Loucy (cell line): ENCODE data around the gene MATN4.

Experiments
- EZH2phosphoT487 ChIP-seq: fragments of 200-600 bp; IDR thresholded peaks from 2 replicates; pipeline ENCODE4 v1.6.1; 2018; ENCODE audit warnings: antibody characterized with exemption, mild to moderate bottlenecking, moderate library complexity, borderline replicate concordance
- TF ChIP-seq, protein P1 (sequence below): fragments of 200-600 bp; sonication (generic); conservative IDR thresholded peaks from 2 replicates; pipeline ENCODE4 v1.5.1; 2014; ENCODE audit warnings: mild to moderate bottlenecking, antibody characterized with exemption, low read length

DNA sequence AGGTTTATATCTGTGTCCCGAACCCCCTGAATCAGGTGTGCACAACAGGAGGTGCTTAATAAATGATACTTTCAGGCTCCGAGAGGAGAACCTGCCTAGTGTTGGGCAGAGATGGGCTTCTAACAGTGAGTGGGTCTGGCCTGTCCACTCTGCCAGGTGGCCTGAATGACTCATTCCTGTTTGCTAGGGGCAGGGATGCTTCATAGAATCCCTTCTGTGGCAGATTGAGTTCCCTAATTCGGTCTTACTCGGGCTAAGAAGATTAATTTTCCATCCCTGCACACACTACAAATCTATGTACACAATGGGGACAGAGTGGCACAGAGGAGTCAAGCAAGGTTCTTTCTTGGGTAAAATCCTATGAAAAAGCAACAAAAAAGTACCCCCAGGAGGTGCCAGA lies 20.4 kb upstream of the MATN4 start:
- TF ChIP-seq, protein P1, sequence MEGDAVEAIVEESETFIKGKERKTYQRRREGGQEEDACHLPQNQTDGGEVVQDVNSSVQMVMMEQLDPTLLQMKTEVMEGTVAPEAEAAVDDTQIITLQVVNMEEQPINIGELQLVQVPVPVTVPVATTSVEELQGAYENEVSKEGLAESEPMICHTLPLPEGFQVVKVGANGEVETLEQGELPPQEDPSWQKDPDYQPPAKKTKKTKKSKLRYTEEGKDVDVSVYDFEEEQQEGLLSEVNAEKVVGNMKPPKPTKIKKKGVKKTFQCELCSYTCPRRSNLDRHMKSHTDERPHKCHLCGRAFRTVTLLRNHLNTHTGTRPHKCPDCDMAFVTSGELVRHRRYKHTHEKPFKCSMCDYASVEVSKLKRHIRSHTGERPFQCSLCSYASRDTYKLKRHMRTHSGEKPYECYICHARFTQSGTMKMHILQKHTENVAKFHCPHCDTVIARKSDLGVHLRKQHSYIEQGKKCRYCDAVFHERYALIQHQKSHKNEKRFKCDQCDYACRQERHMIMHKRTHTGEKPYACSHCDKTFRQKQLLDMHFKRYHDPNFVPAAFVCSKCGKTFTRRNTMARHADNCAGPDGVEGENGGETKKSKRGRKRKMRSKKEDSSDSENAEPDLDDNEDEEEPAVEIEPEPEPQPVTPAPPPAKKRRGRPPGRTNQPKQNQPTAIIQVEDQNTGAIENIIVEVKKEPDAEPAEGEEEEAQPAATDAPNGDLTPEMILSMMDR: no peak
- no peak for TF ChIP-seq EZH2phosphoT487
